Sigmoid colon (tissue), 4 donors: ENCODE data around the gene SLC4A3.

Experiments
- EP300 ChIP-seq, 4 donors: sonication (generic); formaldehyde crosslinking; IDR thresholded peaks; one replicate each; pipeline ENCODE4 v1.6.1; 2017; ENCODE audit warnings: antibody characterized with exemption in 4 of 4
- TF ChIP-seq, protein P1 (sequence below), 4 experiments: fragments of 450-650 bp in 3 of 4; fragments of 200-600 bp in 1 of 4; IDR thresholded peaks; one replicate each; pipeline ENCODE4 v1.5.1; 2016 to 2019; ENCODE audit warnings: antibody characterized with exemption in 4 of 4, mild to moderate bottlenecking in 3 of 4, moderate library complexity in 2 of 4

GRCh38 chr2:219621935-219622334 lies 5.5 kb upstream of the SLC4A3 start:
- TF ChIP-seq EP300 (IDR thresholded peaks at IDR 0.05), result no peak
- TF ChIP-seq, protein P1, sequence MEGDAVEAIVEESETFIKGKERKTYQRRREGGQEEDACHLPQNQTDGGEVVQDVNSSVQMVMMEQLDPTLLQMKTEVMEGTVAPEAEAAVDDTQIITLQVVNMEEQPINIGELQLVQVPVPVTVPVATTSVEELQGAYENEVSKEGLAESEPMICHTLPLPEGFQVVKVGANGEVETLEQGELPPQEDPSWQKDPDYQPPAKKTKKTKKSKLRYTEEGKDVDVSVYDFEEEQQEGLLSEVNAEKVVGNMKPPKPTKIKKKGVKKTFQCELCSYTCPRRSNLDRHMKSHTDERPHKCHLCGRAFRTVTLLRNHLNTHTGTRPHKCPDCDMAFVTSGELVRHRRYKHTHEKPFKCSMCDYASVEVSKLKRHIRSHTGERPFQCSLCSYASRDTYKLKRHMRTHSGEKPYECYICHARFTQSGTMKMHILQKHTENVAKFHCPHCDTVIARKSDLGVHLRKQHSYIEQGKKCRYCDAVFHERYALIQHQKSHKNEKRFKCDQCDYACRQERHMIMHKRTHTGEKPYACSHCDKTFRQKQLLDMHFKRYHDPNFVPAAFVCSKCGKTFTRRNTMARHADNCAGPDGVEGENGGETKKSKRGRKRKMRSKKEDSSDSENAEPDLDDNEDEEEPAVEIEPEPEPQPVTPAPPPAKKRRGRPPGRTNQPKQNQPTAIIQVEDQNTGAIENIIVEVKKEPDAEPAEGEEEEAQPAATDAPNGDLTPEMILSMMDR (IDR thresholded peaks at IDR 0.05), result no peak
